ENCODE data around the gene MYCL.
A peak's percentile ranks its signal among the peaks of the same experiment; 100 is the strongest.

MYCL gene, protein sequence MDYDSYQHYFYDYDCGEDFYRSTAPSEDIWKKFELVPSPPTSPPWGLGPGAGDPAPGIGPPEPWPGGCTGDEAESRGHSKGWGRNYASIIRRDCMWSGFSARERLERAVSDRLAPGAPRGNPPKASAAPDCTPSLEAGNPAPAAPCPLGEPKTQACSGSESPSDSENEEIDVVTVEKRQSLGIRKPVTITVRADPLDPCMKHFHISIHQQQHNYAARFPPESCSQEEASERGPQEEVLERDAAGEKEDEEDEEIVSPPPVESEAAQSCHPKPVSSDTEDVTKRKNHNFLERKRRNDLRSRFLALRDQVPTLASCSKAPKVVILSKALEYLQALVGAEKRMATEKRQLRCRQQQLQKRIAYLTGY
- 0.21 to 0.24 reads per million in 2 donors for total RNA-seq

DNA sequence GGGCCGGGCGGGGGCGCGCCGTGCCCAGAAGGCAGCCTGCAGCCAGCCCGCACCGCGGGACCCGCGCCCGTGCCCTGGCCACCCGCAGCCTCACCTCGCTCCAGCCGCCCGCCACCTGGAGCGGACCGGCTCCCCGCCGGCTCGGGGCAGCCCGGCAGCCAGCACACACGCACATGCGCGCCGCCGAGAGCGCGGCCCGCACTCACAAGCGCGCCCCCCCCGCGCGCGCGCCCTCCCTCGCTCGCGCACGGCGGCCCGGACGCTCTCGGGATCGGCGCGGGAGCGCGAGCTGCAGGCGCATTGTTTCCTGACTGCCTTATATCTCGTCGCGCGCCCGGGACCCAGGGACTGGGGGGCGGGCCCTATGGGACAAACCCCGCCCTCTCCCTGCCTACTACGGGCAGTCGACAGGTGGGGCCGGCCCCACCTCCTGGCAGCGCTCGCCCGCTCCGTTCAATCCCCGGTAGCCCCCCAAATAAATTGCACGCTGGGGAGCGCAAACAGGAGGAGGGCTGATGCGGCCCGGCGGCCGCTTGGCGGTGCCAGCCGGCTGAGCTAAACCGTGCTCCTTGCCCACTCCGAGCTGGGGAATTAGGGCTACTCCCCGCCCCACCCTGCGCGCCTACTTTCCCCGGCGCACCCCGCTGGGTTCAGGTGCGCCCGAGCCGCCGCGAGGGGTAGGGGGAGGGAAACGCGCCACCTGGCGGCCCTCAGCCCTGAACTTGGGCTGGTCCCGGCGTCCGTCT, at the start of gene MYCL:
TSS of gene MYCL (minus strand) at position 204 of the 746 bp plus-strand sequence. CDS start 483 bp downstream, outside the sequence.
- peak; percentile 60 for DNase-seq

DNA sequence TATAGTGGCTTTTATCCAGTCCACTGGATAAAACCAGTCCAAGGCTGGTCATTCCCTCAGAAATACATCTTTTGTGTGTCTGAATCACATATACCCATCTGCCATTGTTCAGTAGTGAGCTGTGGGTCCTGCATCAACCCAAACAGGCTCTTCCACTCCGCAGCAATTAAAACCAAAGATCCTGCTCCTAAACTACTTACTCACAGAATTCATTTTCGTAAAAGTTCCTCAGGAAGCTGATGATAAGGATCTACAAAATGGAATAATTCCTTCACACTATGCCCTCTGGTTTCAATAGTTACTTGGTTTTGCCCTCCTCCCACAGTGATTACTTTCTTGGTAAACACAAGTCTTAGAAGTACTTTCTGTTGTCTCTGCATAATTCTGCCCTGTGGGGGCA, 48.2 kb upstream of the MYCL start:
- no peak for DNase-seq

GRCh38 chr1:39947260-39947659, 45.5 kb upstream of the MYCL start:
- no peak for DNase-seq

GRCh38 chr1:39946216-39946615, 44.5 kb upstream of the MYCL start:
- DNase-seq: no peak

DNA sequence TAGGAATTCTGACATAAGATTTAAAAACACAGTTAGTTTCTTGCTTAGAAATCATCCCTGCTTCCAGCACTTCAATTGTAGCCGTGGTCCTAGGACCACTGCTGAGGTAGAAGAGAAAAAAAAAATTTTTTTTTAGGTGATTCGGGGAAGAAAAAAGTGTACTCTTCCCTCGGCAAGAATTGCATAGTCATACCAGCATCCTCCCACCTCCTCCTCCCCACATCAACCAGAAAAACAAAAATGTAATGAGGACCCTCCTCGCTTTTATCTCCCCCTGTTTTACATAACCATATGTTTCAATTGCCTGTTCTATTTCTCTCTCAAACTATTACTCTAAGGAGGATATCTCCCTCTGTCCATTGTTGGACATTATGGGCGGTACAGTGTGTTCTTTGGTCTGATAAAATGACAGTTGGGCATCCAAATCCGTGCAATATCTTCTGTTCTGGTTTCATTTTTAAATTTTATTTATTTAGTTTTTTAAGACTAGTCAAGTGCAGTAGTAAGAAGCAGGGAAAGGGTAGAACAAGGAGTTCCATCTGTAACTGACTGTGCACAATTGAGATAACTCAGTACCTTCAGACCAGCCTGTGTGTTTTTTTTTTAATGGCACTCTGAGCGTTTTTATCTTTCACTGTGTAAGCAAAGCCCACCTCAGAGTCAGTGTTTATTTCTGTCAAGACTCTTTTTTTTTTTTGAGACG, 42.8 kb upstream of the MYCL start:
- no peak for DNase-seq

DNA sequence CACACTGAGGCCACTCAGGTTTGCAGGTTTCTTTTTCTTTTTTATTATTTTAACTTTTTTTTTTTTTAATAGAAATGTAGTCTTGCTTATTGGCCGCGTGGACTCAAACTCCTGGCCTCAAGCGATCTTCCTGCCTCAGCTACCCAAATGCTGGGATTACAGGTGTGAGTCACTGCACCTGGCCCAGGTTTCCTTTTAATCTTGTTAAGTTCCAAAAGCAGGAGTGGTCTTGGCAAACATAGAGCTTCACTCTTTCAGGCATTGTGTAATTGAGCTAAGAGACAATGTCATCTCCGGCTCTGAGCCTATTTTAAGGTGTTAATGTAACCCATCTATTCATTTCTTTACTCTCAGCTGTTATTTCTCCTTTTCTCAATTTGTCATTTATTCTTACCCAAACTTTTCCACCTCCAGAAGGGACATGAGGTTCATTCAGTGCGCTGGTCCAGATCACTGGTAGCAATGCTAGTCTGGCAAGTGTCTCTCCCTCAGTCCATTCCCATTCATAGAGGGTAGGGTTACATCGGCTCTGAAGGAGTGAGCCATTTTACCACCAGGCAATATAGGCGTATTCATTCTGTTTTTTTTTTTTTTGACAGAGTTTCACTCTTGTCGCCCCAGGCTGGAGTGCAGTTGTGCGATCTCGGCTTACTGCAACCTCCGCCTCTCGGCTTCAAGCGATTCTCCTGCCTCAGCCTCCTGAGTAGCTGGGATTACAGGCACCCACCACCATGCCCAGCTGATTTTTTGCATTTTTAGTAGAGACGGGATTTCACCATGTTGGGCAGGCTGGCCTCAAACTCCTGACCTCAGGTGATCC, 42.0 kb upstream of the MYCL start:
- no peak for DNase-seq

DNA sequence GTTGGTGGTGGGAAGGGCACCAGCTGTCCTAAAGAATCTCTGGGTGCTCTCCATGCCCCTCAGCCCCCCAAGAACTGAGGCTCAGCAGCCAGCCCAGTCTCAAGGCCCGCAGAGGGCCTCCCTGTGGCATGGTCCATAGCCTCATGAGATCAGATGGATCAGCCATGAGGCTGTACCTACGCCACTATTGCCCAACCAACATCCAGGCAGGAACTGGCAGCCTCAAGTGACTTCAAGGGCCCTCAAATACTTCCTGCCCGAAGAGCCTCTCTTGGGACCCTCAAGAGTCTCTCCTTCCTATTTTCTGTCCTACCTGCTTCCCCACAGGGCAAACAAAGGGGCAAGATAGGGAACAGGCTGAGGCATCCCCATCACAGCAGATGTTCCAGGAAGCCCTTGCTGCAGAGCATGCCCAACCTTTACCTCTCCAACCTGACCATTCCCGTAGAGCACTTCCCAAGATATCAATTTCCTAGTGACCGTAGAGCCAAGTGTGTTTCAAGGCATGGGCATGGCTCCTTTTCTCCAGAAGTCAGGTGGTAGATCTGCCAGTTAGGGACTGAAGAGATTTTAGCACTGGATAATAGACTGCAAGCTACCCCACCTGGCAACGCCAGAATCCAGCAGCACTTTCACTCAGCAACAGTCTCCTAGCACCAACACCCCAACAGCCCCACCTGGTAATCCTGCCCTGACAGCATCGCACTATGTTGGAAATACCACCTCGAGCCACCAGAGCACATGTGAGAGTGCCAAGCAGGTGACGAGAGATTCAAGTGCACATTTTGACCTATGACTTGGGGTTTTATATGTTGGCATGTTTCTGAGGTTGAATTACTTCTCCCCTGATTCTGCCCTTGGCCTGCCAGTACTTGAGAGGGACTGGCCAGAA, 39.5 kb upstream of the MYCL start:
- no peak for DNase-seq

- DNase-seq: no peak
Observed at GRCh38 chr1:39940253-39940652, 38.5 kb upstream of the MYCL start.

GRCh38 chr1:39938856-39939255, 37.1 kb upstream of the MYCL start:
- no peak for DNase-seq

GRCh38 chr1:39936724-39937491, 35.2 kb upstream of the MYCL start:
- DNase-seq: no peak

GRCh38 chr1:39933956-39934941, 32.5 kb upstream of the MYCL start:
- DNase-seq: no peak

DNA sequence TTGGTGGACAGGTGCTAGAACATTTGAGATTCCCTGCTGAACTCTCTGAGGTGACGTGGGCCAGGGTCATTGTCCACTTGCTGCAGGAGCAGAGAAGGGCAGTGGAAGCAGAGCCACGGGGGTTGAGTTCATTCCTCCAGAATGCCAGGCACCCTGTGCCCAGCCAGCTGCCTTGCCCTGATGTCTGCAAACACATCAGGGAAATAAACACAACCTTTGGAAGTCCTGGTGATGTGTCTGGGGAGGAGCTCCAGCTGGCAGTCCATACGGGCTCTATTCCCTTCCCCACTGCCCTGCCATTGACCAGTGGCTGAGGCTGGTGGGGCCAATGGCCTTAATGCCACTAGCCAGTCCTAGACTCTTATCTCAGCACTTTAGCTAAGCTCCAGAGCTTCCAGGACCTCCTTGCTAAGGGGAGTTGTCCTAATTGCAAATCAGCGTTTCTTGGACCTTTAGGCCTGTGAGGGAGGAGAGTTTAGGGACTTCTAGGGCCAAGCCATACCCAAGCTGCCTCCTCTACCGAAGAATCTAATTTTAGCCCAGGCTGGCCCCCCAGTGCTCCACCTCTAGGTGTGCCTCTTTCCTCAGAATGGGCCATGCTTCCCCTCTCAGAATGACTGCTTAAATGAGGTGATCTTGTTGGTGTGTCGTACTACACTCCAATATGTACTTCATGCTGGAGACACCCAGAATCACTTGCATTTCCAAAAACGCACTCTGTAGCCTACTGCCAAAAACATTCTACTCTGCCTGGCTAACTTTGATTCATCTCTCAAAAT, 27.3 kb upstream of the MYCL start:
- no peak for DNase-seq

- no peak for DNase-seq
Observed at GRCh38 chr1:39927538-39927937, 25.8 kb upstream of the MYCL start.

DNA sequence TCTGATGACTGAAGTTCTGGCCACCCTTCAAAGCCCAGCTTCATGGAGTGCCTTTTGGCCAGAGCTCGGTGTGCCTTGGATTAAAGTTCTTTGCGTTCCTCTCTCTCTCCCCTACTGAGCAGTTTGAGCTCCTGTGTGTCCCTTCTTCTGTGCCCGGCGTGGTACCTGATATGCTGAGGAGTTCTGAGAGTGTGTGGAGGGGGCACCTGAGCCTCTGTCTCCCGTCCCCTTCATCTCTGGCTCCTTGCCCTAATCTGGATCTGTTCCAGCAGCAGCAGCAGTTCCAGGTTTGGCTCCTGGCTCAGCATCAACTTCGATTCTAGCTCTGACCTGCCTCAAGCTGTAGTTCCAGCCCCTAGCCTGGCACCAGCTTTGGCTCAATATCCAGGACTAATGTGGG, 25.1 kb upstream of the MYCL start:
- no peak for DNase-seq

DNA sequence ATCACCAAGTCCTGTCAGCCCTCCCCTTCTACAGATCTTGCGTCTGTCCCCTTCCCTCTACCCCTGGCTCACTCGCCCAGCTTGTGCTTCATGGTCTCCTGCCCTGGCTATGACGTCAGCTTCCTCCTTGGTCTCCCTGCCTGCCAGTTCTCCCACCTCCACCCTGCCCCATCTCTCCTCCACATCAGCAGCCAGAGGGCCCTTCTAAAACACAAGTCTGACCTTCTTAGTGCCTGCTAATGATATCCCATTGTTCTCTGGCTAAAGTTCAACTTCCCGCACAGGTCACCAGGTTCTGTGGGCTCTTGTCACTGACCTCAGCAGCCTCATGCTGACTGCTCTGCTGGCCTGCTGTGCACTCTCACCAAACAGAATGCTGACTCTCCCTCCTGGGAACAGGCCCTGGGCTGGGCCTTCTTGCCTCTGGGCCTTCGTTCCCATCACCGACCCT, 24.7 kb upstream of the MYCL start:
- DNase-seq: no peak

GRCh38 chr1:39925721-39926342, 24.1 kb upstream of the MYCL start:
- no peak for DNase-seq

- no peak for DNase-seq
Observed at GRCh38 chr1:39922251-39922688, 20.6 kb upstream of the MYCL start.

DNA sequence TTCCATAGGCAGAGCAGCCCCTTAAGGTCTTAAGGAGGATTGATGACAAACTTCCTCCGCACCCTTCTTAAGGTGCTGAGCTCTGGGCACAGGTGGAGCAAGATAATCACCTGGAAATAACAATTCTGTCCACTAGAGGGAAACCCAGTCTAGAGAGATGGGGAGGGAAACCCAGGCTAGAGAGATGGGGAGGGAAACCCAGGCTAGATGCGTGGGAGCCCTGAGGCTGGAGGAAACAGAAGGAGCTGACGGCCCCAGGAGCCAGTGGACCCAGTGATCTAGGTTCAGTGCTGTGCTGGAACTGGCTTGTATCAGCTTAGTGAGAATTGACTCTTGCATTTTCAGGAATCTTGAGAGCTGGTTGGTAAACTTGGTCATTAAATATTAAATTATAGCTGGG, 17.8 kb upstream of the MYCL start:
- DNase-seq: peak; percentile 8
